ENCODE results near the gene LHX2.
"Not testable (repeated sequence)": the region's sequence is repeated elsewhere in the genome, so short reads cannot be mapped to it uniquely, and the experiment has no call there.

Gene LHX2, protein sequence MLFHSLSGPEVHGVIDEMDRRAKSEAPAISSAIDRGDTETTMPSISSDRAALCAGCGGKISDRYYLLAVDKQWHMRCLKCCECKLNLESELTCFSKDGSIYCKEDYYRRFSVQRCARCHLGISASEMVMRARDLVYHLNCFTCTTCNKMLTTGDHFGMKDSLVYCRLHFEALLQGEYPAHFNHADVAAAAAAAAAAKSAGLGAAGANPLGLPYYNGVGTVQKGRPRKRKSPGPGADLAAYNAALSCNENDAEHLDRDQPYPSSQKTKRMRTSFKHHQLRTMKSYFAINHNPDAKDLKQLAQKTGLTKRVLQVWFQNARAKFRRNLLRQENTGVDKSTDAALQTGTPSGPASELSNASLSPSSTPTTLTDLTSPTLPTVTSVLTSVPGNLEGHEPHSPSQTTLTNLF

GRCh38 chr9:124011460-124012301 is at the start of gene LHX2:
LHX2 (plus strand) TSS chr9:124011768; CDS start chr9:124012349, 581 bp downstream.
- no peak for DNase-seq

DNA sequence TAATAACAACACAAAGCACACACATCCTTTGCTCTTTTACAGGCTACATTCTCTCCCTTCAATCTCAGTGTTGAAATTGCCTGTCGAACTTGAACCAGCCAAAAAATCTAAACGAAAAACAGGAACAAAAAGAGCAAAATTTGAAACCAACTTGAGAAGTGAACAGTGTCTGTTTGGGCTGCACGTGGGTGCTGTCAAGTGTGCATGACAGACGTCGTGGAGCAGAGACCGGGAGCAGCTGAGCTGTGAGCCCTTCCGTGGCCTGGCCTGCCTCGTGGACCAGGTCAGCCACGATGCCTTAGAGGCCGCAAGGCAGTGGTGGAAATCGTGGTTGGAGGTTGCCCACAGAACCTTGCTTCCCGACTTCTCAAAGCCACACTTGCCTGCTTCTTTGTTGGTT is 46.8 kb upstream of the LHX2 start:
- no peak for DNase-seq

GRCh38 chr9:123965801-123966686 is 45.5 kb upstream of the LHX2 start:
- no peak for DNase-seq

DNA sequence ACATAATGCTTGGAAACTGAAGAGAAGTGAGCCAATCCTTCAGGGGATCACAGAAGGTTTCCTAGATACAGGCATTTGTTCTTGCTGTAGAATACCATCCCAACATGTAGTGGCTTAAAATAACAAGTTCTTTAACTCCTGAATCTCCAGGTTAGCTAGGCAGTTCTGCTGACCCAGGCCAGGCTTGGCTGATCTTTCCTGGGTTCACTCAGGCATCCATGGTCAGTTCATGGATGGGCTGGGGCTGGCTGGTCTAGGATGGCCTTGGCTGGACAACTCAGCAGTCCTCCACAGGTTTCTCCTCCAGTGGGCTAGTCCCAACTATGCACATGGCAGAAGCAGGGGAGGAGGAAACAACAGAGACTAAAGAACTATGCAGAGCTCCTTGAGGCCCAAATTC is 44.2 kb upstream of the LHX2 start:
- DNase-seq, result no peak

GRCh38 chr9:123972618-123973017 is 39.0 kb upstream of the LHX2 start:
- no peak for DNase-seq

GRCh38 chr9:123973590-123974223 is 37.9 kb upstream of the LHX2 start:
- no peak for DNase-seq

- no peak for DNase-seq
Observed at GRCh38 chr9:123974471-123974870, 37.1 kb upstream of the LHX2 start.

DNA sequence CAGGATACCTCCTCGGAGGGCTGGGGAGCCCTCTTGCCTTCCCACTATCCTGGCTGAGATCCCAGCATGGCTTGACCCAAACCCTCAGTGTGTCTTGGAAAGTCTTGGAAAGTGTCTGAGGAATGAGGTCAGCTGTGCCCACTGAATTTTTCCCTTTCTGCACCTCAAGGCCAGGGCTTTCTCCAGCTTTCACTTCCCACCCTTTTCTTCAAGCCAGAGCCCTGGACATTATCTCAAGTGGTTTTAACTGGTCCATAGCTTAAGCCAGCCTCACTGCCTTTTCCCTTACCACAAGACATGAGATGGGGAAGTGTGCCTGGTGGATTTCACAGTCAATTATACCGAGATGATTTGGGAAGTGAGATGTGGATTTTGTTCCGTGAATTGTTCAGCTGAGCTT is 35.7 kb upstream of the LHX2 start:
- DNase-seq, result no peak

- not testable (repeated sequence) for DNase-seq
Observed at GRCh38 chr9:123976579-123976978, 35.0 kb upstream of the LHX2 start.

GRCh38 chr9:123978981-123979380 is 32.6 kb upstream of the LHX2 start:
- no peak for DNase-seq

DNA sequence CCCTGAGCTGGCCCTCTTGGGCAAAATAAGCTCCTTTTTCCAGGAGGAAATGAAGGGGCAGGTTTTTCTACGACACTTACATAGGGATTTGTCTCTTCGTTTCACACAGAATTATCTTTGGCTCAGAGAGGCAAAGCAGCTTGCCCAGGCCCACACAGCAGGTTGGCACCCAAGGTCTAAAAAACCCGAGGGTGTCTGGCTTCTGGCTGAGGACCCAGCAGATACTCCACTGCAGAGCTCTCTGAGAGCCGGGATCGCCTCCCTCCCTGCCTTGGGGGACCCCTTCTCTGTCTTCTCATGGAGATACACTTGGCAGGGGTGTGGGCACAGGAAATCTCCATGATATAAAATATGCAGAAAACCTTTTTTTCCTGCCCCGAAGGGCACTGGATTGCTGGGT is 29.0 kb upstream of the LHX2 start:
- DNase-seq, result no peak

DNA sequence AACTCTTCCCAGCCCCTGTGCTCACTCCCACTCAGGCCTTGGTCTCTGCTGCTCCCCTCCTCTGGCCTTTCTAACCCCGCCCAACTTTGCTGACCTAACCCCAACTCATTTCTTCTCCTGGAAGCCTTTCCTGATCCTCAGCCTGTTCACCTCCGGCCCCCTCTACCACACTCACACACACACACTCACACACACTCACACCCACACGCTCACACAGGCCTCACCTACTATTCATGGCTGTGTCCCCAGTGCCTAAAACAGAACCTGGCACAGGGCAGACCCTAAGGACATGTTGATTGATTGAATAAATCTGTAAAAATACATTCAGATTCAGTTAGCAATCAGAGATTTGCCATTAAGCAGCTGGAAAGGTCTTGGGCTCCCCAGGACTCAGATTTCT is 28.5 kb upstream of the LHX2 start:
- DNase-seq, result no peak

DNA sequence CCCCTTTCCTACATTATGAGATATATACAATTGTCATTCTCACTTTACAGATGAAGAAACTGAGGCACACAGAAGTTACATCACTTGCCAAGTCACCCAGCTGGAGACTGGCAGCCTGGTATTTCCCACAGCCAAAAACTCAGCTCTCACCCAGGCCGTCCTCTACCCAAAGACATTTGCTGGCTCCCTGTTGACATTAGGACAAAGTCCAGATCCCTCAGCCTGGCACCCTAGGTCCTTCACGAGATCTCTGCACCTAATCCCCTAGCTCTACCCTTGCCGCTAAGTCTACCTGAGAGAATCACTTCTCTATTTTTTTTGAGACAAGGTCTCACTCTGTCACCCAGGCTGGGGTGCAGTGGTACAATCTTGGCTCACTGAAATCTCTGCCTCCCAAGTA is 26.8 kb upstream of the LHX2 start:
- DNase-seq, result no peak

DNA sequence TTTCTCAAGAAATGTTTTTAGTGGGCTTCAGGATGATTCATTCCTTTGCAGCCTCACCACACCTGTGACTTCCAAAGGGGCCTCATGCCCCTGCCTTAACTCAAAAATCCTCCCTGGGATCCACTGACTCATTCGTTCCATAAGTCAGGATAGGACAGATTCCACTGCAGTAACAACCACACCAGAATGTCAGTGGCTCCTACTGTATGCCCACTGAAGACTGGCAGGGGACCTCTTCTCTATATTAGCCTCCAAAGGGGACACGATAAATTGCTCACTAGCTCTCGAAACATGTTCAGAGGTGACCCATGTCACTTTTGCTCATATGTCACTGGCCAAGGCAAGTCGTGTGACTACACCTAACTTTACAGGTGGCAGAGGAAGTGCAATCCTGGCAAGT is 25.7 kb upstream of the LHX2 start:
- no peak for DNase-seq

DNA sequence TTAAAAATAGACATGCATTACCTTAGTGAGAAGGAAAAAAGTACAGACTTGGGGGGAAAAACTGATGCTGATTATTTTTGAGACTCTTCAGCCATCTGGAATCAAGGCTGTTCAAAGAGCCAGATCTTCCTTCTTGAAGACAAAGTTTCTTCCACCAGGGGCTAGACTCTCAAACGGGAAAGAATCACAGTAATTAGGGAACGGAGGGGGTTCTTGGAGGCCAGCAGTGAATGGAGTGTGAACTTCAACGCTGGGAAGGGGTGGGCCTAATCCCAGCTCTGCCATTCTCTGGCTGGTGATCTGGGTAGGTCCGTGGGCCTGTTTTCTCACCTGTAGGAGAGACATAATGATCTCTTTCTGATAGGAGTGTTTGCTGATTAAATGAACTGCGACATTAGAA is 21.1 kb upstream of the LHX2 start:
- DNase-seq, result no peak

- not testable (repeated sequence) for DNase-seq
Observed at GRCh38 chr9:123992679-123993078, 18.9 kb upstream of the LHX2 start.

DNA sequence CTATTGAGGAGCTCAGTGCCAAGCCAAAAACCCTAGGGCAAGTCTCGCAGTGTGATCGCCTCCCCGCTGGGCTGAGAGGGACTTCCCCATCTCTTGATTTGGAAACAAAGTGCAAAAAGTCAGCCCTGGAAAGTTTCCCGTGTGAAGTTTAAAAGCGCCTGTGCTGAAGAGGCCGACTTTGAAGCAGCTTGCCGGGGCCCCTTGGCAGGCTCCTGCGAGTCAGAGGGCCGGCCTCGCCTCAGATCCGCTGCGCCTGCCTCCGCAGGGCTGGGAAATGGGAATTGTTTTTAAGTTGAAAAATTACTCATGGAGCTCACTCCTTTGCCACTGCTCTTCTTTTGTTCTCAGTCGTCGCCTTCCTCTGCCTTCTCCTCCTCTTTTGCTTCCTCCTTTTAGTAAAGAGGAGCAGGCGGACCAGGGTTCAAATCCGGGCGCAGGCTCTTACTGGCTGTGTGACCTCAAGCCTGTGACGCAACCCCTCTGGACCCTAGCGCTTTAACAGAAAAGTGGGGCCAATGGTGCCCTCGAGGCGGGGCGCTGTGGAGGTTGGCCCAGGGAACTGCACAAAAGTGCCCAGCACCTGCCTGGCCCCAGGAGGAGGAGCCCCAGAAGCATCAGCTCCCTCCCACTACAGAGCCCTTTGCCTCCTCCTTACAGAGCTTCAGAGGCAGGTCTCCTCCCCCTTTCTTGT is 14.7 kb upstream of the LHX2 start:
- no peak for DNase-seq

- no peak for DNase-seq
Observed at GRCh38 chr9:123997665-123998277, 13.8 kb upstream of the LHX2 start.

DNA sequence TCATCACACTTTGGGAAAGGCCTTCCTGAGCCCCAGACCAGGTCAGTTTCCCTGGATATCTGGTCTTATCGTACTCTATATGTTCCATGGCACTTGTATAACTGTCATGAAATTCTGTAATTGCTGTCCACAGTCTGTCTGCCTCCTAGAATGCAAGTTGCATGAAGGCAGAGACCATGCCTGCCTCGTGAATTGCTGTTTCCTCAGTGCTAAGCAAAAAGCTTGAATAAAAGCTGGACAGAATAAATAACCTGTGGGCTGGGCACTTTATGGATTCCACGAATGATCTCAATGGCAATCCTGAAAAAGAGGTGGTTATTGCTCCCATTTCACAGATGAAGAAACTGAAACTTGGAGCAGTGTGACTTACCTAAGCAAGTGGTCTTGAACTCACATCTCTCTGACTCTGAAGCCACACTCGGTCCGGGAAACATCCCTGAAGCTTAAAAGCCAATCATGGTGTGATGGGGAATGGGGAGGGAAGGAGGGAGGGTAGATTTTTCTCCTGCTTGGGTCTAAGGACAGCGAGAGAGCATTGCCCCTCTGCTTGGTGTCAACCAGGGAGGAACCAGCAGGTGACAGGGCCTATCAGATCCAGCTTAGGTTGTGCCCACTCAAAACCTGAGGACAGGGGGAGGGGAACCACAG is 13.2 kb upstream of the LHX2 start:
- no peak for DNase-seq

DNA sequence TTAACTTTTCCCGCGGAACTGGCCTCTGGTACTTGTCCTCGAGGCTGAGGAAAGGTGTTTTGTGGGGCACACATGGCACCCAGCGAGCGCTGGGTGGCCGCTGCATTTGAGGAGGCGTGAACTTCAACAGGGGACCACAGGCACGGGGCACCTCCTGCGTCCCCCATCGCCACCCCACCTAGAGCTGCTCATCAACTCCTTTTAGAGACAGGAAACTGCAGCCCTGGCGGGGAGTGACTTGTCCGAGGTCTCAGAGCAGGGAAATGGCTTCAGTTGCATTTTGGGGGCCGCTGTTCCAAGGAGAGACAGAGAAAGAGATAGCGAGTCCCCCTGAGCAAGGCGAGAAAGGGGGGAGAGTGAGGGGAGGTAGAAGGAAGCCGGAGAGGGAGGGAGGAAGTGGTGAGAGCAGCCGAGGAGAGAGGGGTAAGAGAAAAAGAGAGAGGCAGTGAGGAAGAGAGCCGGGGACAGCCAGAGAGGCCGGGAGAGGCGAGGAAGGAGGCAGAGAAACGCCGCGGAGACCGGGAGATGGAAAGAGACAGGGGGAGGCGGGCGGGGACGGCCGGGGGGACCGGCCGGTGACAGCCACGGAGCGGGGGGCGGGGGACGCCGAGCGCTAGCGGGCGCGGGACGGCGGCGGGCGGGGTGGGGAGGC is 12.5 kb upstream of the LHX2 start:
- no peak for DNase-seq
